Measurements from ENCODE around the gene SUPT4H1. TPM values are rescaled to one million over a fixed set of nuclear protein-coding genes. Genes with fewer than 3 reads are reported as not detected.

Gene SUPT4H1

DNA sequence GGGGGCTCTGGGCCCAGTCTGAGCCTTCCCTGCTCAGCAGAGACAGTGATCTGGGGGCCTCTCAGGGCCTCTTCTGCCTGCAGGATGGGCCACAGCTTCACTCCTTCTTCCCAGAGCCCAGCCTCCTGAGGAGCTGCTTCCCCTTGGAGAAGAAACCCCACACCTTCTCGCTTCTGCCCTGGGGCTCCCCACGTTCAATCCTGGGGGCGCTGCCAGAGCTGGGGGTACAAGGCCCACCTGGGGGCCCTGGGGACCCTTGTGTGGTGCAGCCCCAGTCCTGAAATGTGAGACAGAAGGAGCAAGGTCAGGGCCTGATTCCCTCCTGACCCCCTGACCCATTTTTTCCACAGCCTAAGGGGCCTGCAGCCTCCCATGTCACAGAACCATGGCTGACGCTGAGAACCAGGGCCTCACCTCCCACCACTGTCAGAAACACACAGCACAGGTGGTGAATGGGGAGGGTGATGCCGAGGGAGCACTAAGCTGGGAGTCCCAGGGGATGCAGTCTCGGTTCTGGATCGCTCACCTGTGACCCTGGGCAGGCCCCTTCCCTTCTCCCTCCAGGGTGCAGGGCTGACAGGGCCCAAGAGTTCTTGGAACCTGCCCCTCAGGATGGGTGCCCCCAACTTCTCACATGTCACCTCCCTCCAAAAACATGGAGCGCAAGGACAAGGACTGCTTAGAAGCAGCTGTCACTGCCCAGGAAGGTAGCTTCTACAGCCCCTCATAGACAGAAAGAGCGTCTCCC is 49.7 kb downstream of the SUPT4H1 start:
- Histone ChIP-seq H4K8ac (ENCODE audit: low read length) (no peak overlapping the region), H2BK15ac (ENCODE audit: low read depth, poor library complexity, severe bottlenecking) (no peak overlapping the region), H3K9me3 (ENCODE audit: control insufficient read depth, low read length) (no peaks in the 10 kb centered on the region), H3K23ac (ENCODE audit: low read length in 2 of 2) (no peak overlapping the region), H2BK5ac (ENCODE audit: low read depth, low read length, poor library complexity, severe bottlenecking) (no peak overlapping the region), H3K4me1 (ENCODE audit: control insufficient read depth, insufficient read depth, low read depth, low read length) (no peaks in the 10 kb centered on the region), H3K27ac (ENCODE audit: low read length, poor library complexity, severe bottlenecking) (no peak overlapping the region), H3K9ac (ENCODE audit: low read length) (no peak overlapping the region), H3K27me3 (ENCODE audit: control insufficient read depth in 1 of 2, insufficient read depth in 1 of 2, low read length in 2 of 2) (peaks cover 25 to 63% of the 10 kb centered on the region in 2 experiments), H3K4me3 (ENCODE audit: insufficient read depth in 1 of 2, low read depth in 1 of 2, low read length in 2 of 2) (no peak overlapping the region), H2BK120ac (ENCODE audit: low read depth, low read length) (no peak overlapping the region), H2AK5ac (ENCODE audit: low read length, severe bottlenecking) (no peak overlapping the region), H3K4me2 (ENCODE audit: low read length, poor library complexity, severe bottlenecking) (no peak overlapping the region), H3K18ac (ENCODE audit: low read depth in 1 of 2, low read length in 2 of 2) (no peak overlapping the region), H3K4ac (ENCODE audit: low read depth in 1 of 2, low read length in 2 of 2) (no peak overlapping the region), H4K91ac (ENCODE audit: low read length) (no peak overlapping the region), H2BK12ac (ENCODE audit: low read length in 2 of 2) (no peak overlapping the region), H2AFZ (ENCODE audit: low read depth, low read length) (no peak overlapping the region), H3K79me1 (replicated peaks; ENCODE audit: low read length, poor library complexity, severe bottlenecking) (no peaks in the 10 kb centered on the region), H3K14ac (ENCODE audit: low read length in 2 of 2) (no peak overlapping the region), H3K36me3 (ENCODE audit: control insufficient read depth in 1 of 2, insufficient read depth in 2 of 2, low read depth in 1 of 2, low read length in 2 of 2) (no peaks in the 10 kb centered on the region)
- WGBS: 85% methylated on average over 9 of the region's 9 CpGs
- no peak for DNase-seq

DNA sequence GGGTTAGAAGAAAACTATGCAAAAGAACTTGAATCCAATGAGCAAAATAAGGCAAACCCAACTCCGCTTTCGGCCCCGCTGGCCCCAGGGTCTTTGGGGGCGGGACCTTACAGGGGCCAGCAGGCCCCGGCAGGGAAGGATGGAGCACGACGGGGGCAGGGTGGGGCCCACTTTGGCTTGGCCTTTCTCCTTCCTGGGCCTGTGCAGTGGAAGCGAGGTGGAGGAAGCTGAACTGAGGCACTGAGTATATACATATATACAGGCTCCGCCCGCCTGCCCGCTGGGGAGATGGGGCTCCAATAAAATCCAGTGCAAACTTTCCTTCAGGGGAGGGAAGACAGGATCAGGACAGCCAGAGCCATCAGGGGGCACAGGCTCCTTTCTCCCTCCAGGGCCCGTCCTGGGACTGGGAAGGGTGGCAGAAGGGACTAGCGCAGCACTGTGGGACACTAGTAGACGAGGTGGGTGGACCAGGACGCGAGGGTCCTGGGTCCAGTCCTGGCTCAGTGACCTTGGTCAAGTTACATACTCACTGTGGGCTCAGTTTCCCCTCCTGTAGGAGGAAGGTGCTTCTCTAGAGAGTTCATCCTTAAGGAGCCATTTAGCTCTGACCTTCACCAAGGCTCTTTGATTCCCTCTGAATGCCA is 50.4 kb downstream of the SUPT4H1 start:
- no peaks in the 10 kb centered on the region for H3K9me3 ChIP-seq (ENCODE audit: control insufficient read depth, low read length)
- 73% methylated on average over 13 of the region's 16 CpGs for WGBS
- H2BK120ac ChIP-seq (ENCODE audit: low read depth, low read length): no peak overlapping the region

DNA sequence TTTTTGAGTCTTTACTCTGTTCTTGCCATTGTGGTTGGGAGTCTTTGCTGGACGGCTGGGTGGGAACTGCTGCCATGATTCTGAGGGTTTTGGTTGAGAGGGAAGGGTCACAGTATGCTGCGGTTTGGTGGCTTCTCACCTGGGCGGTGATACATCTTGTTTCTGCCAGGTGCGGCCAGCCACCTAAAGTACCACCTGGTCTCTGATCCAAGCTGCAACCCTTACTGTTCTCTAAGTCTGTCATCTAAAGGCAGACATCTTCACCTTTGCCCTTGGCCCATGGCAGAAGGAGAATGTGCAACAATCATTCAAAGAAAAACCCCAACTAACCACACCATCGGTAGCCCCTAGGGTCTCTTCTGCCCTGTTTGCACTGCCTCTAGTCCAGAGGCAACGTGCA is 51.7 kb downstream of the SUPT4H1 start:
- no peak overlapping the region for H4K8ac ChIP-seq (ENCODE audit: low read length)
- no peaks in the 10 kb centered on the region for H3K36me3 ChIP-seq (ENCODE audit: control insufficient read depth in 1 of 2, insufficient read depth in 2 of 2, low read depth in 1 of 2, low read length in 2 of 2)
- no peak overlapping the region for H3K27ac ChIP-seq (ENCODE audit: low read length, poor library complexity, severe bottlenecking)
- H3K23ac ChIP-seq (ENCODE audit: low read length in 2 of 2): no peak overlapping the region
- no peaks in the 10 kb centered on the region for H3K4me1 ChIP-seq (ENCODE audit: control insufficient read depth, insufficient read depth, low read depth, low read length)
- no peak overlapping the region for H3K18ac ChIP-seq (ENCODE audit: low read depth in 1 of 2, low read length in 2 of 2)
- H2BK15ac ChIP-seq (ENCODE audit: low read depth, poor library complexity, severe bottlenecking): no peak overlapping the region
- H3K4ac ChIP-seq (ENCODE audit: low read depth in 1 of 2, low read length in 2 of 2): no peak overlapping the region
- H3K27me3 ChIP-seq (ENCODE audit: control insufficient read depth in 1 of 2, insufficient read depth in 1 of 2, low read length in 2 of 2): peaks cover 17 to 50% of the 10 kb centered on the region in 2 experiments
- H3K14ac ChIP-seq (ENCODE audit: low read length in 2 of 2): no peak overlapping the region
- no peak overlapping the region for H4K91ac ChIP-seq (ENCODE audit: low read length)
- no peak overlapping the region for H2AK5ac ChIP-seq (ENCODE audit: low read length, severe bottlenecking)
- H3K79me1 ChIP-seq (replicated peaks; ENCODE audit: low read length, poor library complexity, severe bottlenecking): no peaks in the 10 kb centered on the region
- H3K9me3 ChIP-seq (ENCODE audit: control insufficient read depth, low read length): no peaks in the 10 kb centered on the region
- no peak overlapping the region for H3K4me2 ChIP-seq (ENCODE audit: low read length, poor library complexity, severe bottlenecking)
- H2BK5ac ChIP-seq (ENCODE audit: low read depth, low read length, poor library complexity, severe bottlenecking): no peak overlapping the region
- no peak overlapping the region for H3K4me3 ChIP-seq (ENCODE audit: insufficient read depth in 1 of 2, low read depth in 1 of 2, low read length in 2 of 2)
- no peak for DNase-seq
- WGBS: 79% methylated on average over 6 of the region's 6 CpGs
- H2AFZ ChIP-seq (ENCODE audit: low read depth, low read length): no peak overlapping the region
- H2BK120ac ChIP-seq (ENCODE audit: low read depth, low read length): no peak overlapping the region
- no peak overlapping the region for H3K9ac ChIP-seq (ENCODE audit: low read length)
- H2BK12ac ChIP-seq (ENCODE audit: low read length in 2 of 2): no peak overlapping the region

More for the DNA sequence above, 50.4 kb downstream of the SUPT4H1 start:
- Histone ChIP-seq H3K27me3 (ENCODE audit: control insufficient read depth in 1 of 2, insufficient read depth in 1 of 2, low read length in 2 of 2) (peaks cover 23 to 56% of the 10 kb centered on the region in 2 experiments), H2BK15ac (ENCODE audit: low read depth, poor library complexity, severe bottlenecking) (no peak overlapping the region), H3K4me1 (ENCODE audit: control insufficient read depth, insufficient read depth, low read depth, low read length) (no peaks in the 10 kb centered on the region), H4K91ac (ENCODE audit: low read length) (no peak overlapping the region), H2AK5ac (ENCODE audit: low read length, severe bottlenecking) (no peak overlapping the region), H3K4ac (ENCODE audit: low read depth in 1 of 2, low read length in 2 of 2) (no peak overlapping the region), H3K18ac (ENCODE audit: low read depth in 1 of 2, low read length in 2 of 2) (no peak overlapping the region), H2AFZ (ENCODE audit: low read depth, low read length) (no peak overlapping the region), H3K4me2 (ENCODE audit: low read length, poor library complexity, severe bottlenecking) (no peak overlapping the region), H2BK5ac (ENCODE audit: low read depth, low read length, poor library complexity, severe bottlenecking) (no peak overlapping the region), H3K36me3 (ENCODE audit: control insufficient read depth in 1 of 2, insufficient read depth in 2 of 2, low read depth in 1 of 2, low read length in 2 of 2) (no peaks in the 10 kb centered on the region), H2BK12ac (ENCODE audit: low read length in 2 of 2) (no peak overlapping the region), H3K9ac (ENCODE audit: low read length) (no peak overlapping the region), H3K23ac (ENCODE audit: low read length in 2 of 2) (no peak overlapping the region), H3K27ac (ENCODE audit: low read length, poor library complexity, severe bottlenecking) (no peak overlapping the region), H4K8ac (ENCODE audit: low read length) (no peak overlapping the region), H3K4me3 (ENCODE audit: insufficient read depth in 1 of 2, low read depth in 1 of 2, low read length in 2 of 2) (no peak overlapping the region), H3K14ac (ENCODE audit: low read length in 2 of 2) (no peak overlapping the region), H3K79me1 (replicated peaks; ENCODE audit: low read length, poor library complexity, severe bottlenecking) (no peaks in the 10 kb centered on the region)
- no peak for DNase-seq

Small RNA genes lying within 50 kb of the gene (small RNA-seq; reads per million reads assigned to genes)
- gene MIR4736 (ENCODE audit: low read depth): not detected

Measured in mesenchymal stem cell (in vitro differentiated cells and primary cell).